ENCODE measurements around the gene FKBP1A.
A peak's percentile ranks its signal among the peaks of the same experiment; 100 is the strongest.

FKBP1A gene

DNA sequence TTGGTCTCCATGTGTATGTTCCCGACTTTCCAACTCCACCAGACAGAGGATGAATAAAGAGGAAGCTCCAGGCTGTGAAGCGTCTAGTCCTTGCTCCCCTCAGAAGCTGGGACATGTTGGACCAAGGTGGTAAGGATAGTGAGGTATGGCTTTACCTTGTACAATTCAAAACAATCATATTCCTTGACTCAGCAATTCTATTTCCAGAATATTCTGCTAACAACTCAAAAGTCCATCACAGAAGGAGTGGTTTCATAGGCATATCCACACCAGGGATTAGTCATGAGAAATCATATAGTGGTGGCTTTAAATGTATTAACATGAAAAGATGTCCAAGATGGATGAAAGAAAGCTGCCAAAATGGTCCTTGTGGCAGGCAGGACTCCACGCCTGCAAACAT, 19.8 kb downstream of the FKBP1A start:
- CTCF ChIA-PET = no interaction called here
- H3K27ac ChIP-seq = no peak overlapping the region
- POLR2A ChIA-PET (ENCODE audit: low non-redundant PET) = no interaction called here
- no peak for DNase-seq (ENCODE audit: low spot score)
- TF ChIP-seq, protein P1, sequence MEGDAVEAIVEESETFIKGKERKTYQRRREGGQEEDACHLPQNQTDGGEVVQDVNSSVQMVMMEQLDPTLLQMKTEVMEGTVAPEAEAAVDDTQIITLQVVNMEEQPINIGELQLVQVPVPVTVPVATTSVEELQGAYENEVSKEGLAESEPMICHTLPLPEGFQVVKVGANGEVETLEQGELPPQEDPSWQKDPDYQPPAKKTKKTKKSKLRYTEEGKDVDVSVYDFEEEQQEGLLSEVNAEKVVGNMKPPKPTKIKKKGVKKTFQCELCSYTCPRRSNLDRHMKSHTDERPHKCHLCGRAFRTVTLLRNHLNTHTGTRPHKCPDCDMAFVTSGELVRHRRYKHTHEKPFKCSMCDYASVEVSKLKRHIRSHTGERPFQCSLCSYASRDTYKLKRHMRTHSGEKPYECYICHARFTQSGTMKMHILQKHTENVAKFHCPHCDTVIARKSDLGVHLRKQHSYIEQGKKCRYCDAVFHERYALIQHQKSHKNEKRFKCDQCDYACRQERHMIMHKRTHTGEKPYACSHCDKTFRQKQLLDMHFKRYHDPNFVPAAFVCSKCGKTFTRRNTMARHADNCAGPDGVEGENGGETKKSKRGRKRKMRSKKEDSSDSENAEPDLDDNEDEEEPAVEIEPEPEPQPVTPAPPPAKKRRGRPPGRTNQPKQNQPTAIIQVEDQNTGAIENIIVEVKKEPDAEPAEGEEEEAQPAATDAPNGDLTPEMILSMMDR (conservative IDR thresholded peaks at IDR 0.05; ENCODE audit: low read depth) = no peak

DNA sequence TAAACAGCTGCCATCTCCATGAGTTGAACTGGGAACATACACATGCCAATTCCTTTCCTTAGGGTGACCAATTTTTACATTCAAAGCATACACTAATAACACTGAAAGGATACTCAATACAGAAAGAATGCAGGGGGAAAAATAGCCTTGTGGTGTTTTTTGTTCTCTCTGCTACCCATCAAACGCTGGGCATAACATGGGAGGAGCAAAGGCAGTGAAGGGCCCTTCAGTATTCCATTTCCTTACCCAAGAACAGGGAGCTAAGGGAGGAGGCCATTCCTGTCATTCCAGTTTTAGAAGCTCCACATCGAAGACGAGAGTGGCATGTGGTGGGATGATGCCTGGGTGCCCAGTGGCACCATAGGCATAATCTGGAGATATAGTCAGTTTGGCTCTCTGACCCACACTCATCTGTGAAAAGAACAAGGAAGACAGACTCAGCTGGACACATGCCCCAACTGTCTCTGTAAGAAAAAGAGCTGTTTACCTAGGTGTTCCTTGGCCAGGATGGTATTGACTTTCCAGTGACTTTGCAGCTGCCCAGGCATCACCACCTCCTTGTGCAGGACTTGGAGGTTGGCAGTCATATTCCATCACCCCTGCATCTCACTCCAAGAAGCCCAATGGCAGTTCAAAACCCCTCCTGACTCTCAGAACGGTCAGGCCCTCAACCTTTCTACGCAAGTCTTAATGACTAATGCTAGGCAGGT, 20.9 kb downstream of the FKBP1A start:
- ChIA-PET CTCF (no interaction called here), POLR2A (ENCODE audit: low non-redundant PET) (interaction anchor here (1.0 kb wide), 1 partner anchor 47 kb away, joined by 3 read pairs; no protein-coding TSS in a partner anchor)
- DNase-seq (ENCODE audit: low spot score) = no peak
- H3K27ac ChIP-seq = no peak overlapping the region
- TF ChIP-seq, protein P1 (conservative IDR thresholded peaks at IDR 0.05; ENCODE audit: low read depth) = no peak

DNA sequence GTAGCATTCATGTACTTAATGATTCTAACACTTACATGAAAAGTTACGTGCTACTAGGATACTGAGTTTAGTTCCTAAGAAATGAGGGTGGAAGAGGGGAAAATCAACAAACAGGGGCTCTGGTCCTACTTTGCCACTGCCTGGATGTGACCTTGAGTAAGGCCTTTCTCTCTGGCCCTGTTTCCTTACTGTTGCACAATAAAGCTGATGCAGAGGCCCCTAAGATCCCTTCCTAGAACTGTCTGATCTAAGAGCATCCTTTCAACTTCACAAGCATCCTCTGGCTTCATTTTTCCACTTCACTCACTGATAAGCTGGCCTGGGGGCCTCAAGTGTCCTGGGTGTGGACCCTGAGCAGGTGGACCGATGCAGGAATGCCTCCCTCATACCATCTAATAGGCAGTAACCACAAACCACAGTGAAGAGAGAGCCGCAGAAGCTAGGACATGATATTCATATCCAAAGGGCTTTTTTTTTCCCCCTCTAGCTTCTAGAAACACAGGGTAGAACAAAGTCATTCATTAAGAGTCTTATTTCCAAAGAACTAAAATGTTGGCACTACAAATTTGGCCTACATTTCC, 21.6 kb downstream of the FKBP1A start:
- H3K27ac ChIP-seq = no peak overlapping the region
- CTCF ChIA-PET = no interaction called here
- TF ChIP-seq, protein P1 (conservative IDR thresholded peaks at IDR 0.05; ENCODE audit: low read depth) = no peak
- no peak for DNase-seq (ENCODE audit: low spot score)
- POLR2A ChIA-PET (ENCODE audit: low non-redundant PET) = interaction anchor here (0.5 to 1.0 kb wide), 2 partner anchors 37 to 46 kb away, joined by 3 to 4 read pairs; no protein-coding TSS in a partner anchor

DNA sequence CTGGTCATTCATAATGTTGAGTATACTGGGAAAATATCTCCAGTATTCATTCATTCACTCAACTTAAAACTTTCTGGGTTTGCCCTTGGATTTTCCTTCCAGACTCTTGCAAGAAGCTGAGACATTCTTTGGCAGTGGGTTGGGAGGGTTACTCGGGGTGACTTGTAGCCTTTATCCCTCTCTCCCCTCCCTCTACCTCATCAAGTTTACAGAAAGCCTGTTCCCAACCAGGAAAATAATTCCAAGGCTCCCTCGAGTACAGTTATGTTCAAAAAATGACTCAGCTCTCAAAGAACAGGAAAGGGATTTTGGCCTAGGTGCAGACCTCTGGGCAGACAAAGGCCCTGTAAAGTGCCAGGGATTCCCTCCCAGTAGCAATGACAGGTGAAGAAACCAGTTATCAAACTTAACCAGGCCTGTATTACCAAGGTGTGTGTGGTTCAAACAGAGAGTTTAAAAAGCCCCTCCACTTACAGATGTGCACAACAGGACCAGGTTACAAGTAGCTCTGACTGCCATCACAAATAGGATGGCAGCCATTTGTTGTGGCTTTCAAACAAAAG, 22.2 kb downstream of the FKBP1A start:
- POLR2A ChIA-PET (ENCODE audit: low non-redundant PET) = interaction anchor here (0.5 kb wide), 1 partner anchor 36 kb away, joined by 4 read pairs; no protein-coding TSS in a partner anchor
- no peak for DNase-seq (ENCODE audit: low spot score)
- TF ChIP-seq, protein P1 (conservative IDR thresholded peaks at IDR 0.05; ENCODE audit: low read depth) = no peak
- CTCF ChIA-PET = no interaction called here
- no peak overlapping the region for H3K27ac ChIP-seq

DNA sequence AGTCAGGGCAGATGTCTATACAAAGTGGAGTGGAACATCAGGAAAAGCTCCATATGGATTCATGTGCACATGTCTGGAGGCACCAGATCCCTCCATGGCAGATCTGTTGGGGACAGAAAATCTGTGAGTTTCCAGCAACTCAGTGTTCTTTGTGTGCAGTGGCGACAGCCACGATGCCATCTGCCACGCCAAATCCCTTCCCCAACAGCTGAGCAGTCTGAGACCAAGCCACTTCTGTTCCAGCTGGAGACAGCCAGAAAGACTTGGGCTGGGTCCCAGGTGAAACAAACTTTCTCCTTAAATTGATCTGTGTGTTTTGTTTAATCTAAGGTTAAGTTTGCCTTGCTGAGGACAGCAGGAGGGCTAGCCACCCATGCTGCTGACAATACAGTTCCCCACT, 22.9 kb downstream of the FKBP1A start:
- DNase-seq (ENCODE audit: low spot score) = no peak
- H3K27ac ChIP-seq = peak overlapping the region; percentile 31; the same call in 1 of the 2 replicates
- TF ChIP-seq, protein P1 (conservative IDR thresholded peaks at IDR 0.05; ENCODE audit: low read depth) = no peak
- ChIA-PET POLR2A (ENCODE audit: low non-redundant PET) (no interaction called here), CTCF (no interaction called here)

DNA sequence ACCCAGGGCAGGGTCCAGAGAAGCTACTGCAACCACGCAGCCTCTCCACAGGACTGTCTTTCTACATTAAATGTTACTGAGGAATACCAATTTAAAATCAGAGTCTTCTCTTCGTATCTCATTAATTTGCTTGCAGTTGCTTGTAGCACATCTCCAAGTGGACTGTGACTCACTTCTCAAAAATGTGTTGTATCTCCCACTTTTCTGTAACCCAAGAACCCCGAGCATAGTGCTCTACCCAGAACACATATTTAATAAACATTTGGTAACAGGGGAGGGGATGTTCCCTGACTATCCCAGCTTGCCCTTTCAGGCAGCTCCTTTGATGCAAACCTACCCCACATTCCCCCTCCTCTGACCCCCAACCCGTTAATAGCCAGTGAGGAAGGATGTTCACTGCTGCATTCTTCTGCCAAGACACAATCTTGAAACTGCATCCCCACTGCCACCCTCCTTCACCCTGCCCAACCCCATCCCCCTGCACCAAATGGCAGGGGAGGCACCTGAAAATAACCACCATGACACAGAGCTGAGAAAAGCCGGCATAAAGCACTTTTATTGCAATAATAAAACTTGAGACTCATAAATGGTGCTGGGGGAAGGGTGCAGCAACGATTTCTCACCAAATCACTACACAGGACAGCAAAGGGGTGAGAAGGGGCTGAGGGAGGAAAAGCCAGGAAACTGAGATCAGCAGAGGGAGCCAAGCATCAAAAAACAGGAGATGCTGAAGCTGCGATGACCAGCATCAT, 24.2 kb downstream of the FKBP1A start:
- TF ChIP-seq, protein P1 (conservative IDR thresholded peaks at IDR 0.05; ENCODE audit: low read depth) = no peak
- H3K27ac ChIP-seq = peak overlapping the region; percentile 40; the same call in 1 of the 2 replicates
- ChIA-PET POLR2A (ENCODE audit: low non-redundant PET) (no interaction called here), CTCF (interaction anchor here (0.5 kb wide), 1 partner anchor 9 kb away, joined by 3 read pairs; no protein-coding TSS in a partner anchor)
- DNase-seq (ENCODE audit: low spot score) = no peak
